PC-3 (cell line): ENCODE results near the gene NTM. TPM values are rescaled to one million over a fixed set of nuclear protein-coding genes. Genes with fewer than 3 reads are reported as not detected.

Experiments used
- ATAC-seq: fragments of 200-7000 bp; cut with Tn5 transposase; 2 replicates; pipeline ENCODE4 v1.9.1; 2020; ENCODE audit warnings: mild to moderate bottlenecking, moderate library complexity
- BruUV-seq: library from RNA; stranded (reverse); fragments of 400-500 nt; replicated peaks from 2 replicates; lab custom pipeline; 2021; lab: Mats Ljungman, UMichigan
- CTCF ChIA-PET: fragments of 300-600 bp; sonication (Branson Sonifier 250); formaldehyde crosslinking; loops from one replicate; lab custom pipeline; 2022; ENCODE audit warnings: antibody characterized with exemption; lab: Charles Lee
- POLR2A ChIA-PET: fragments of 300-600 bp; sonication (Branson Sonifier 250); formaldehyde crosslinking; loops from one replicate; lab custom pipeline; 2022; ENCODE audit warnings: antibody characterized with exemption; ENCODE audit not compliant: unreplicated experiment; lab: Charles Lee
- DNase-seq: peaks from one replicate; pipeline ENCODE4 v3.0.0-alpha.2; 2015
- H2AFZ ChIP-seq: fragments of 300-600 bp; sonication (generic); 2 replicates; pipeline ENCODE4 v1.6.0; 2016; ENCODE audit warnings: antibody characterized with exemption, low read length
- H3F3A ChIP-seq: fragments of 300-600 bp; sonication (generic); one replicate; pipeline ENCODE4 v1.6.0; 2017; ENCODE audit warnings: antibody characterized with exemption, low read length, control low read depth, mild to moderate bottlenecking; ENCODE audit not compliant: unreplicated experiment
- H3K27ac ChIP-seq: fragments of 300-600 bp; sonication (generic); 2 replicates; pipeline ENCODE4 v1.5.1; 2016; ENCODE audit warnings: mild to moderate bottlenecking, low read length
- H3K27me3 ChIP-seq: fragments of 300-600 bp; sonication (generic); 2 replicates; pipeline ENCODE4 v1.6.1; 2016; ENCODE audit warnings: low read length, mixed read lengths
- H3K36me3 ChIP-seq: fragments of 300-600 bp; sonication (generic); 2 replicates; pipeline ENCODE4 v1.6.1; 2016; ENCODE audit warnings: low read depth, mixed run types, low read length, mixed read lengths
- H3K4me1 ChIP-seq: fragments of 300-600 bp; sonication (generic); 2 replicates; pipeline ENCODE4 v1.5.1; 2016; ENCODE audit warnings: low read length; ENCODE audit not compliant: insufficient read depth
- H3K4me2 ChIP-seq: fragments of 300-600 bp; sonication (generic); 2 replicates; pipeline ENCODE4 v1.6.0; 2016; ENCODE audit warnings: low read length
- H3K4me3 ChIP-seq: fragments of 300-600 bp; sonication (generic); 2 replicates; pipeline ENCODE4 v1.5.1; 2016; ENCODE audit warnings: mild to moderate bottlenecking, low read length, mixed read lengths
- H3K79me2 ChIP-seq: fragments of 300-600 bp; sonication (generic); 2 replicates; pipeline ENCODE4 v1.6.1; 2017; ENCODE audit warnings: low read length, mixed read lengths
- H3K9ac ChIP-seq: fragments of 300-600 bp; sonication (generic); 2 replicates; pipeline ENCODE4 v1.6.0; 2016; ENCODE audit warnings: mild to moderate bottlenecking, low read length
- H3K9me2 ChIP-seq: fragments of 300-600 bp; sonication (generic); replicated peaks from 2 replicates; pipeline ENCODE4 v1.6.1; 2016; ENCODE audit warnings: mixed run types, low read length, mixed read lengths
- H3K9me3 ChIP-seq: fragments of 300-600 bp; sonication (generic); 2 replicates; pipeline ENCODE4 v1.6.1; 2016; ENCODE audit warnings: low read length, mixed read lengths
- H4K20me1 ChIP-seq: fragments of 300-600 bp; sonication (generic); 2 replicates; pipeline ENCODE4 v1.6.1; 2016; ENCODE audit warnings: low read length, mixed read lengths
- CTCF ChIP-seq: fragments of 300-600 bp; sonication (generic); conservative IDR thresholded peaks from 2 replicates; pipeline ENCODE4 v1.5.1; 2017; ENCODE audit warnings: antibody characterized with exemption, low read depth, mild to moderate bottlenecking, low read length
- EZH2 ChIP-seq: fragments of 300-600 bp; sonication (generic); IDR thresholded peaks from one replicate; pipeline ENCODE4 v1.6.1; 2017; ENCODE audit warnings: antibody characterized with exemption, mild to moderate bottlenecking, low read length; ENCODE audit not compliant: unreplicated experiment
- EZH2phosphoT487 ChIP-seq: fragments of 300-600 bp; sonication (generic); IDR thresholded peaks from 2 replicates; pipeline ENCODE4 v1.6.1; 2018; ENCODE audit warnings: mild to moderate bottlenecking, antibody characterized with exemption, low read length, borderline replicate concordance
- intact Hi-C: fragments of 100-400 bp; cut with micrococcal nuclease; formaldehyde crosslinking; loops from 2 replicates; pipeline ENCODE4 v1.9.0; 2023
- total RNA-seq: library from RNA; depleted of rRNA; stranded (reverse); fragments of >200 nt; gene quantifications from 2 replicates; pipeline ENCODE4 v1.2.3, GENCODE V29; 2014

Gene NTM
- total RNA-seq, 1 experiment from 2014 or later = not detected

- CTCF ChIA-PET = no interaction called here
Observed at GRCh38 chr11:132260636-132261035, 890.2 kb downstream of the NTM start.

GRCh38 chr11:132263241-132263640 lies 892.8 kb downstream of the NTM start:
- no peaks in the 10 kb centered on the region for H3K4me1 ChIP-seq
- no peaks in the 10 kb centered on the region for H3K79me2 ChIP-seq
- H3K9me3 ChIP-seq = peaks cover 17% of the 10 kb centered on the region; the same call in 1 of the 2 replicates
- DNase-seq = no peak
- no TSS peak for BruUV-seq
- intact Hi-C loops = no loop called here
- H3K9ac ChIP-seq = no peak overlapping the region
- no peaks in the 10 kb centered on the region for H3K36me3 ChIP-seq
- no peaks in the 10 kb centered on the region for H3K9me2 ChIP-seq
- ATAC-seq = no peak
- H3K27me3 ChIP-seq = peaks cover 17% of the 10 kb centered on the region; the same call in 1 of the 2 replicates
- ChIA-PET POLR2A (no interaction called here), CTCF (no interaction called here)
- no peak overlapping the region for H3K4me2 ChIP-seq
- TF ChIP-seq CTCF (no peak), EZH2phosphoT487 (no peak), EZH2 (no peak)
- no peaks in the 10 kb centered on the region for H3F3A ChIP-seq
- H3K4me3 ChIP-seq = no peak overlapping the region
- no peak overlapping the region for H2AFZ ChIP-seq
- H4K20me1 ChIP-seq = no peaks in the 10 kb centered on the region
- H3K27ac ChIP-seq = no peak overlapping the region

More at GRCh38 chr11:132260636-132261035, 890.2 kb downstream of the NTM start:
- no peak for ATAC-seq
- Histone ChIP-seq H4K20me1 (no peaks in the 10 kb centered on the region), H3K9me2 (no peaks in the 10 kb centered on the region), H3K9ac (no peak overlapping the region), H2AFZ (no peak overlapping the region), H3K79me2 (no peaks in the 10 kb centered on the region), H3K27ac (no peak overlapping the region), H3K36me3 (no peaks in the 10 kb centered on the region), H3K4me3 (no peak overlapping the region), H3K9me3 (0 out of 2 replicates have a peak, but pooled peaks cover 10% of the 10 kb centered on the region), H3K4me2 (no peak overlapping the region), H3F3A (no peaks in the 10 kb centered on the region), H3K4me1 (no peaks in the 10 kb centered on the region), H3K27me3 (peaks cover 42% of the 10 kb centered on the region)
- DNase-seq = no peak
- POLR2A ChIA-PET = no interaction called here
- intact Hi-C loops = no loop called here
- BruUV-seq = no TSS peak
- TF ChIP-seq EZH2phosphoT487 (no peak), CTCF (no peak), EZH2 (no peak)

- ChIA-PET CTCF (no interaction called here), POLR2A (no interaction called here)
- no peaks in the 10 kb centered on the region for H4K20me1 ChIP-seq
- no peaks in the 10 kb centered on the region for H3F3A ChIP-seq
- H3K9me2 ChIP-seq = no peaks in the 10 kb centered on the region
- no peak overlapping the region for H3K9ac ChIP-seq
- no peaks in the 10 kb centered on the region for H3K36me3 ChIP-seq
- H3K79me2 ChIP-seq = no peaks in the 10 kb centered on the region
- peaks cover 13% of the 10 kb centered on the region; the same call in 1 of the 2 replicates for H3K27me3 ChIP-seq
- DNase-seq (no peak), ATAC-seq (no peak)
- H3K4me1 ChIP-seq = no peaks in the 10 kb centered on the region
- intact Hi-C loops = no loop called here
- H2AFZ ChIP-seq = no peak overlapping the region
- H3K4me3 ChIP-seq = no peak overlapping the region
- H3K9me3 ChIP-seq = peaks cover 17% of the 10 kb centered on the region; the same call in 1 of the 2 replicates
- BruUV-seq = no TSS peak
- TF ChIP-seq EZH2phosphoT487 (no peak), CTCF (no peak), EZH2 (no peak)
- H3K4me2 ChIP-seq = no peak overlapping the region
- no peak overlapping the region for H3K27ac ChIP-seq
Observed at GRCh38 chr11:132263875-132264274, 893.5 kb downstream of the NTM start.
